Kidney (tissue), 14 donors: ENCODE results near the gene SRSF2. TPM values are rescaled to one million over a fixed set of nuclear protein-coding genes. Genes with fewer than 3 reads are reported as not detected.

ENCODE experiments used
- DNase-seq, 5 donors: peaks; one replicate each; pipeline ENCODE4 v3.0.0-alpha.2; 2013 to 2020
- FAIRE-seq: peaks from 2 replicates; lab custom pipeline; 2012; peaks lifted over from hg19 to GRCh38; lab: Jason Lieb, UNC
- H3K27ac ChIP-seq, 2 donors: one replicate each; pipeline ENCODE4 v1.7.0; 2013; ENCODE audit warnings: low read depth in 2 of 2, low read length in 2 of 2, inconsistent platforms in 1 of 2
- H3K27me3 ChIP-seq: one replicate; pipeline ENCODE4 v1.7.1; 2013; ENCODE audit warnings: low read length, inconsistent platforms; ENCODE audit not compliant: control insufficient read depth, insufficient read depth
- H3K36me3 ChIP-seq, 3 donors: one replicate each; pipeline versions ENCODE4 v1.7.0 to v1.7.1; 2013; ENCODE audit warnings: low read length in 3 of 3, control low read depth in 1 of 3, inconsistent platforms in 1 of 3; ENCODE audit not compliant: insufficient read depth in 3 of 3, control insufficient read depth in 2 of 3
- H3K4me1 ChIP-seq, 3 donors: one replicate each; pipeline versions ENCODE4 v1.7.0 to v1.7.1; 2013; ENCODE audit warnings: low read length in 3 of 3, inconsistent platforms in 1 of 3, low read depth in 1 of 3; ENCODE audit not compliant: control insufficient read depth in 2 of 3, insufficient read depth in 2 of 3
- H3K4me3 ChIP-seq, 3 donors: one replicate each; pipeline versions ENCODE4 v1.7.0 to v1.8.1; 2013; ENCODE audit warnings: low read length in 3 of 3, control low read depth in 1 of 3, inconsistent platforms in 1 of 3
- H3K9ac ChIP-seq, 3 donors: one replicate each; pipeline versions ENCODE4 v1.7.0 to v1.7.1; 2013; ENCODE audit warnings: low read length in 3 of 3, control low read depth in 1 of 3, inconsistent platforms in 1 of 3
- H3K9me3 ChIP-seq, 3 donors: one replicate each; pipeline versions ENCODE4 v1.7.0 to v1.7.1; 2013; ENCODE audit warnings: low read length in 3 of 3, control low read depth in 1 of 3, inconsistent platforms in 1 of 3; ENCODE audit not compliant: control insufficient read depth in 2 of 3, insufficient read depth in 1 of 3
- CTCF ChIP-seq: IDR thresholded peaks from 3 replicates; pipeline ENCODE4 v1.5.1; 2012; ENCODE audit warnings: mild to moderate bottlenecking, moderate library complexity, borderline replicate concordance; ENCODE audit not compliant: insufficient read depth; ENCODE audit errors: extremely low read depth
- intact Hi-C: fragments of 100-400 bp; cut with DNase I; formaldehyde crosslinking; loops from one replicate; pipeline ENCODE4 v1.11.1; 2022
- polyA plus RNA-seq: library from polyadenylated mRNA; stranded (reverse); fragments of 350-450 nt; fragmentation: Illumina TruSeq; extraction: RNeasy Lipid Tissue Mini Kit (QIAGEN cat#74804); gene quantifications from one replicate; pipeline ENCODE4 v1.2.3, GENCODE V29; 2014; ENCODE audit warnings: low read depth, low replicate concordance; ENCODE audit not compliant: insufficient read depth
- total RNA-seq: library from RNA; stranded (reverse); fragmentation: NEBNext Ultra II Directional; extraction: Animal tissue kit (Norgen Biotek cat#: 25700); gene quantifications from one replicate; pipeline ENCODE4 v1.2.1, GENCODE V29; 2021
- donor health status: control.
- donor health status: control.
- donor health status: control.
- donor health status: control.
- donor health status: control.
- donor health status: DM: yes; HTN: yes; CAD: no.
- donor health status: Normal renal cell carcinoma (clear cell type).

The SRSF2 gene
- total and polyA plus RNA-seq, 2 donors from 2014 or later: 129 to 155 TPM

- H3K27ac ChIP-seq: peak overlapping the region; percentile 99 to 100
- peak overlapping the region; percentile 83 to 97 (median 95) for H3K4me3 ChIP-seq
- H3K36me3 ChIP-seq: peaks cover 12 to 44% (median 23%) of the 10 kb centered on the region in 3 donors
- intact Hi-C loops: no loop called here
- TF ChIP-seq CTCF: no peak
- peaks cover 5 to 28% (median 27%) of the 10 kb centered on the region in 3 donors for H3K4me1 ChIP-seq
- no peak for FAIRE-seq
- H3K27me3 ChIP-seq: no peaks in the 10 kb centered on the region
- H3K9me3 ChIP-seq: no peaks in the 10 kb centered on the region
- H3K9ac ChIP-seq: peak overlapping the region; percentile 75 to 96 (median 93)
- DNase-seq: no peak
Measured at GRCh38 chr17:76735586-76736348, 1.4 kb downstream of the SRSF2 start.

DNA sequence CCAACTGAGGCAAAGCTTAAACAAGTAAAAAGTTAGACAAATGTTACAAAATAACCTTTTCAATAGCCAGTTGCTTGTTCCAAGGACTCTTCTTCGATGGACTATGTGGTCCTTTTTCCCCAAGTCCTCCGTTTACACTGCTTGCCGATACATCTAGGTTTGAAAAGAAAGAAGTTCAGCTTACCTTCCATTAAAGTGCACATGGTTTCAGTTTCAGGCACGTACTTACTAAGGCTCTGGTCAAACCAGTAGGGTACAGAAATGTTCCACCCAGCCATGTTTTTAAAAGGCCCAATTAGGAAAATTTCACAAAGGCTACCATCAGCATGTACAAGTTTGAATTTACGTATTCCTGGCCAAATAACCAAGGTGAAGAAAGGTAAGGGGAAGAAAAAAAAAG, 2.1 kb downstream of the SRSF2 start:
- peaks cover 5 to 28% (median 23%) of the 10 kb centered on the region in 3 donors for H3K4me1 ChIP-seq
- FAIRE-seq: no peak
- peak overlapping the region; percentile 65 to 96 (median 75) for H3K9ac ChIP-seq
- no peak overlapping the region for H3K27ac ChIP-seq
- H3K4me3 ChIP-seq: peak overlapping the region; percentile 83 to 97 (median 95)
- intact Hi-C loops: no loop called here
- peaks cover 12 to 44% (median 23%) of the 10 kb centered on the region in 3 donors for H3K36me3 ChIP-seq
- DNase-seq: peak in 1 of 5 donors; percentile 44
- H3K27me3 ChIP-seq: no peaks in the 10 kb centered on the region
- TF ChIP-seq CTCF: no peak
- H3K9me3 ChIP-seq: no peaks in the 10 kb centered on the region

GRCh38 chr17:76734080-76734840, 2.9 kb downstream of the SRSF2 start:
- H3K36me3 ChIP-seq: peaks cover 12 to 47% (median 23%) of the 10 kb centered on the region in 3 donors
- intact Hi-C loops: no loop called here
- peak overlapping the region; percentile 22 to 97 (median 95) for H3K4me3 ChIP-seq
- H3K9me3 ChIP-seq: no peaks in the 10 kb centered on the region
- TF ChIP-seq CTCF: no peak
- FAIRE-seq (no peak), DNase-seq (peak in 1 of 5 donors; percentile 40)
- H3K4me1 ChIP-seq: peaks cover 5 to 29% (median 23%) of the 10 kb centered on the region in 3 donors
- H3K27me3 ChIP-seq: no peaks in the 10 kb centered on the region
- peak overlapping the region in 2 of 3 donors; percentile 29 to 96 for H3K9ac ChIP-seq
- no peak overlapping the region for H3K27ac ChIP-seq
